ENCODE measurements around the gene PGM2L1.
A peak's percentile ranks its signal among the peaks of the same experiment; 100 is the strongest.

The PGM2L1 gene

GRCh38 chr11:74398244-74399159, at the start of gene PGM2L1:
TSS of gene PGM2L1 (minus strand) at chr11:74398433. CDS start at chr11:74398161, 272 bp downstream.
- no peak for TF ChIP-seq CTCF (IDR thresholded peaks at IDR 0.05; ENCODE audit: insufficient read depth, missing control alignments)
- DNase-seq (ENCODE audit: insufficient read length, low spot score): peak; percentile 74
- FAIRE-seq: no peak

DNA sequence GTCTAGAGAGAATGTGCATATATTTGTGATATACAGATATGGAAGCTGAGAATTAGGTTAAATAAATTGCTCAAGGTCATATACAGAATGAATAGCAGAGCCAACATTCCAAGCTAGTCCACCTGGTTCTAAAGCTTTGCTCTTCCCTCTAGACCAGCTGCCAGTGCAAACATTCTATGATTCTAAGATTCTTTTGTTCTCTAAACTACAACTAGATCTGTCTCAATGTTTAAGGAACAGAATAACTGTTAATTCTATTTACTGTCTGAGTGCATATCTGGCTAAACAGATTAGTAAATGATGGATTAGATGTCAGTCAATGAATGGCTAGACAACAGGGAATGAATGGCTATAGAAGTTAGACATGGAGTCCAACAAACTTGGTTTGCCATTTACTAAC, 49.5 kb upstream of the PGM2L1 start:
- TF ChIP-seq CTCF (IDR thresholded peaks at IDR 0.05; ENCODE audit: insufficient read depth, missing control alignments): no peak
- no peak for DNase-seq (ENCODE audit: insufficient read length, low spot score)
- no peak for FAIRE-seq

GRCh38 chr11:74446532-74446938, 48.3 kb upstream of the PGM2L1 start:
- no peak for TF ChIP-seq CTCF (IDR thresholded peaks at IDR 0.05; ENCODE audit: insufficient read depth, missing control alignments)
- DNase-seq (ENCODE audit: insufficient read length, low spot score): no peak
- FAIRE-seq: no peak

DNA sequence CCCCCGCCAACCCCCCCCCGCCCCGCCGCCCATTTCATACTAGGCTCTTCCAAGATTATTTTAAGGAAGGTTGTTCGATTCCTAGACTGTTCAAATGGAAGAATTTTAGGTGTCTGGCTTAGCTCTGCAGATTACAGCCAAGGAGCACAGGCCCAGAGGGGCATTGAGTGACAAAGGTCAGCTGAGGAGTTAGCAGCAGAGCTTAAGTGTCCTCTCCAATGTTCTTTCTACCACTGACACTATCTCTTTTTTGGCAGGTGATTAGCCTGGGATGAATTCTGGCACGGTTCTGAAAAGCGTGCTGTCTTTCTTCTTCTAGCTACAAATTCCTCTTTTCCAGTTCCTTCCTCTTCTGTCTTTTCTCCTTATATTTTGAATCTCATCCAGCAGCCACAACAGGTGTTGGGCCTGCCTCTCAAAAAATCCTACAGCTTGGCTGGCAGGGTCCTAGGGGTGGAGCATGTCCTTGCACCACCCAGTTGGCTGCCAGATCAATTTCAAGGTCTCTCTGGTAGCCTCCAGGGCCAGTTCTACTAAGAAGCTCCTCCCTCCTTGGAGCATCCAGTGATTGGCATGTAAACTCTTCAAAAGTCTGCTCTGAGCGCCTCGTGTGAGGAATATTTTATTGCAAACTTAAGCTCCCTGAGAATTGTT, 46.1 kb upstream of the PGM2L1 start:
- FAIRE-seq: no peak
- TF ChIP-seq CTCF (IDR thresholded peaks at IDR 0.05; ENCODE audit: insufficient read depth, missing control alignments): no peak

GRCh38 chr11:74443071-74443864, 45.0 kb upstream of the PGM2L1 start:
- no peak for FAIRE-seq
- TF ChIP-seq CTCF (IDR thresholded peaks at IDR 0.05; ENCODE audit: insufficient read depth, missing control alignments): peak; percentile 52
- no peak for DNase-seq (ENCODE audit: insufficient read length, low spot score)

More for the DNA sequence above, 46.1 kb upstream of the PGM2L1 start:
- no peak for DNase-seq (ENCODE audit: insufficient read length, low spot score)

DNA sequence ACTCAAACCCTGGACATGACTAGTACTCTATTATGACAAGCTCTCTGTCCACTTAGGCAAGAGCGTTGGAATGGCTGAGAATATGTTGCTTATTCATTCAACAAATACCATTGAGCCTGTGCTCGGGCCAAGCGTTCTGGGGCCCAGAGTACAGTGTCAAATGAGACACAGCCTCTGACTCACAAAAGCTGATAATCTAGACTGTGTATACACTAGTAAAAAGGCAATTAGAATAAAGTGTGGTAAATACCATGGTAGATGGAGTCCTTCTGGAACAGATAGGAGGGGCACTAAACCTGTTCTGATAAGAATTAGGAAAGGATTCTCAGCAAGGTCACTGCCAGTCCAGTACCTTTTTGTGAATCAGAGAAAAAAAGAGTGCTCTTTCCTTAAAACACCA, 44.4 kb upstream of the PGM2L1 start:
- no peak for TF ChIP-seq CTCF (IDR thresholded peaks at IDR 0.05; ENCODE audit: insufficient read depth, missing control alignments)
- FAIRE-seq: no peak

More for the DNA sequence above, 44.4 kb upstream of the PGM2L1 start:
- DNase-seq (ENCODE audit: insufficient read length, low spot score): no peak

Measured in D721Med (cell line).